Fibroblast of lung (primary cell): ENCODE data around the gene GABRG3. TPM values are rescaled to one million over a fixed set of nuclear protein-coding genes. Genes with fewer than 3 reads are reported as not detected.

Experiments
- DNase-seq, 2 donors: peaks; one replicate each; pipeline versions ENCODE4 v3.0.0 to v3.0.0-alpha.2; 2010; ENCODE audit warnings: low read depth in 2 of 2
- H2AFZ ChIP-seq: 2 replicates; pipeline ENCODE4 v1.5.1; 2012; ENCODE audit warnings: low read length, control low read depth, inconsistent platforms
- H3K27ac ChIP-seq: 2 replicates; pipeline ENCODE4 v1.5.1; 2011; ENCODE audit warnings: low read length, control low read depth; ENCODE audit not compliant: insufficient read depth
- H3K27me3 ChIP-seq: 2 replicates; pipeline ENCODE4 v1.5.1; 2011; ENCODE audit warnings: mild to moderate bottlenecking, low read length; ENCODE audit not compliant: control insufficient read depth, insufficient read depth
- H3K36me3 ChIP-seq: 2 replicates; pipeline ENCODE4 v1.5.1; 2011; ENCODE audit warnings: low read length; ENCODE audit not compliant: control insufficient read depth, insufficient read depth
- H3K4me1 ChIP-seq: 2 replicates; pipeline ENCODE4 v1.5.1; 2011; ENCODE audit warnings: low read length; ENCODE audit not compliant: control insufficient read depth, insufficient read depth; ENCODE audit errors: extremely low read depth
- H3K4me2 ChIP-seq: 2 replicates; pipeline ENCODE4 v1.5.1; 2011; ENCODE audit warnings: low read length, control low read depth; ENCODE audit not compliant: insufficient read depth; ENCODE audit errors: extremely low read depth
- H3K4me3 ChIP-seq, 4 experiments: fragments of 200-600 bp in 1 of 4; sonication (generic) in 1 of 4; replicated peaks in 1 of 4; 2 replicates each; pipeline ENCODE4 v1.5.1; 2011 to 2016; ENCODE audit warnings: low read length in 4 of 4, low read depth in 3 of 4, mild to moderate bottlenecking in 3 of 4, control low read depth in 2 of 4, inconsistent platforms in 1 of 4, mixed read lengths in 1 of 4; ENCODE audit not compliant: insufficient read depth in 1 of 4; ENCODE audit errors: control extremely low read depth in 1 of 4
- H3K79me2 ChIP-seq: 2 replicates; pipeline ENCODE4 v1.5.1; 2012; ENCODE audit warnings: mild to moderate bottlenecking, low read length, inconsistent platforms; ENCODE audit not compliant: control insufficient read depth, insufficient read depth
- H3K9ac ChIP-seq: 2 replicates; pipeline ENCODE4 v1.5.1; 2011; ENCODE audit warnings: mild to moderate bottlenecking, low read length, control low read depth; ENCODE audit not compliant: insufficient read depth
- H3K9me3 ChIP-seq: 2 replicates; pipeline ENCODE4 v1.5.1; 2012; ENCODE audit warnings: low read depth, low read length; ENCODE audit not compliant: control insufficient read depth, insufficient read depth
- H4K20me1 ChIP-seq: 2 replicates; pipeline ENCODE4 v1.5.1; 2011; ENCODE audit warnings: low read length; ENCODE audit not compliant: control insufficient read depth, insufficient read depth; ENCODE audit errors: extremely low read depth
- CTCF ChIP-seq, 2 donors: IDR thresholded peaks in 1 of 2; conservative IDR thresholded peaks in 1 of 2; 1 replicate in 1 of 2; 2 replicates in 1 of 2; pipeline ENCODE4 v1.5.1; 2011 to 2012; ENCODE audit warnings: low read length in 2 of 2, control low read depth in 1 of 2, inconsistent platforms in 1 of 2, low read depth in 1 of 2, mild to moderate bottlenecking in 1 of 2
- EZH2 ChIP-seq: IDR thresholded peaks from 2 replicates; pipeline ENCODE4 v1.5.1; 2012; ENCODE audit warnings: low read length, control low read depth, mild to moderate bottlenecking; ENCODE audit errors: missing control alignments
- polyA plus RNA-seq, 2 donors: library from polyadenylated mRNA; depleted of rRNA in 1 of 2; stranded (reverse) in 1 of 2; unstranded in 1 of 2; fragments of >200 nt; gene quantifications; 2 replicates each; pipeline ENCODE4 v1.2.1, GENCODE V29; 2011 to 2012; ENCODE audit warnings: missing spikeins in 1 of 2
- total RNA-seq: library from RNA; depleted of rRNA; stranded (reverse); fragments of >200 nt; gene quantifications from 2 replicates; pipeline ENCODE4 v1.2.1, GENCODE V29; 2014

Gene GABRG3
- total and polyA plus RNA-seq, 2 donors (not counting 1 experiment from before 2014, with no cell fraction given), result not detected

GRCh38 chr15:27550635-27551034 lies 579.7 kb downstream of the GABRG3 start:
- no peaks in the 10 kb centered on the region for H3K36me3 ChIP-seq
- H3K9ac ChIP-seq, result no peak overlapping the region
- no peak overlapping the region for H3K4me2 ChIP-seq
- H3K27me3 ChIP-seq, result no peaks in the 10 kb centered on the region
- no peaks in the 10 kb centered on the region for H3K9me3 ChIP-seq
- no peaks in the 10 kb centered on the region for H4K20me1 ChIP-seq
- H3K79me2 ChIP-seq, result no peaks in the 10 kb centered on the region
- H3K27ac ChIP-seq, result no peak overlapping the region
- TF ChIP-seq EZH2 (no peak), CTCF (conservative IDR thresholded peaks at IDR 0.05 in 1 of 2, IDR thresholded peaks at IDR 0.05 in 1 of 2; ENCODE audit: low read depth in 1 of 2, low read length in 2 of 2) (no peak)
- DNase-seq, result no peak
- H3K4me1 ChIP-seq, result no peaks in the 10 kb centered on the region
- no peak overlapping the region for H3K4me3 ChIP-seq
- H2AFZ ChIP-seq, result no peak overlapping the region

GRCh38 chr15:27561816-27562215 lies 590.8 kb downstream of the GABRG3 start:
- TF ChIP-seq CTCF (conservative IDR thresholded peaks at IDR 0.05 in 1 of 2, IDR thresholded peaks at IDR 0.05 in 1 of 2; ENCODE audit: low read depth in 1 of 2, low read length in 2 of 2) (no peak), EZH2 (no peak)
- Histone ChIP-seq H3K4me2 (no peak overlapping the region), H3K27ac (no peak overlapping the region), H3K27me3 (no peaks in the 10 kb centered on the region), H3K9me3 (no peaks in the 10 kb centered on the region), H3K36me3 (no peaks in the 10 kb centered on the region), H4K20me1 (no peaks in the 10 kb centered on the region), H3K79me2 (no peaks in the 10 kb centered on the region), H2AFZ (no peak overlapping the region), H3K4me3 (no peak overlapping the region), H3K9ac (no peak overlapping the region), H3K4me1 (no peaks in the 10 kb centered on the region)
- DNase-seq, result peak in 1 of 2 donors; percentile 59

GRCh38 chr15:27563765-27564370 lies 592.9 kb downstream of the GABRG3 start:
- no peak overlapping the region for H2AFZ ChIP-seq

More at GRCh38 chr15:27563765-27564370, 592.9 kb downstream of the GABRG3 start:
- TF ChIP-seq EZH2 (no peak), CTCF (conservative IDR thresholded peaks at IDR 0.05 in 1 of 2, IDR thresholded peaks at IDR 0.05 in 1 of 2; ENCODE audit: low read depth in 1 of 2, low read length in 2 of 2) (no peak)
- Histone ChIP-seq H3K9me3 (no peaks in the 10 kb centered on the region), H3K4me3 (no peak overlapping the region), H3K9ac (no peak overlapping the region), H3K4me1 (no peaks in the 10 kb centered on the region), H3K36me3 (no peaks in the 10 kb centered on the region), H3K27me3 (no peaks in the 10 kb centered on the region), H3K27ac (no peak overlapping the region), H4K20me1 (no peaks in the 10 kb centered on the region), H3K4me2 (no peak overlapping the region), H3K79me2 (no peaks in the 10 kb centered on the region)
- DNase-seq, result no peak
